Stimulated activated memory B cell treated with anti-CD40 and anti-IgM and Interleukin-4, amounts not matched to agents 10 μg/mL and 1 μg/mL and 100 μg/mL, for 72 hours (primary cell): Measurements from ENCODE around the gene SGPP2.
A peak's percentile ranks its signal among the peaks of the same experiment; 100 is the strongest.
"Not testable (repeated sequence)": the region's sequence is repeated elsewhere in the genome, so short reads cannot be mapped to it uniquely, and the experiment has no call there.

Source experiments
- ATAC-seq: fragments of 150-1000 bp; cut with Tn5 transposase; 2 replicates; pipeline ENCODE4 v1.10.0; 2021
- H3K27ac Mint-ChIP-seq: one replicate; pipeline ENCODE4 v1.8.0; 2022; ENCODE audit warnings: mild to moderate bottlenecking, mixed read lengths
- H3K27me3 Mint-ChIP-seq: one replicate; pipeline ENCODE4 v1.8.0; 2022; ENCODE audit warnings: mixed read lengths
- H3K36me3 Mint-ChIP-seq: one replicate; pipeline ENCODE4 v1.8.0; 2022; ENCODE audit warnings: mixed read lengths
- H3K4me1 Mint-ChIP-seq: one replicate; pipeline ENCODE4 v1.8.0; 2022; ENCODE audit warnings: mixed read lengths
- H3K4me3 Mint-ChIP-seq: one replicate; pipeline ENCODE4 v1.8.0; 2022; ENCODE audit warnings: mild to moderate bottlenecking, moderate library complexity, mixed read lengths
- H3K9me3 Mint-ChIP-seq: one replicate; pipeline ENCODE4 v1.8.0; 2022; ENCODE audit warnings: mixed read lengths

SGPP2 gene

GRCh38 chr2:222424276-222424728, at the start of gene SGPP2:
TSS of gene SGPP2 (plus strand) at chr2:222424543. CDS start at chr2:222424603, 60 bp downstream.
- no peaks in the 10 kb centered on the region for H3K9me3 Mint-ChIP-seq
- H3K4me1 Mint-ChIP-seq = peaks cover 52% of the 10 kb centered on the region
- peak; percentile 67 for ATAC-seq
- H3K27ac Mint-ChIP-seq = peak within 1 kb of the TSS; percentile 98
- peaks cover 5% of the 10 kb centered on the region for H3K36me3 Mint-ChIP-seq
- H3K4me3 Mint-ChIP-seq = peak within 1 kb of the TSS; percentile 96
- no peaks in the 10 kb centered on the region for H3K27me3 Mint-ChIP-seq

- ATAC-seq = no peak
- H3K9me3 Mint-ChIP-seq = peaks cover 12% of the 10 kb centered on the region
- H3K27me3 Mint-ChIP-seq = peaks cover 12% of the 10 kb centered on the region
- H3K27ac Mint-ChIP-seq = no peak overlapping the region
- no peaks in the 10 kb centered on the region for H3K4me1 Mint-ChIP-seq
- no peak overlapping the region for H3K4me3 Mint-ChIP-seq
- no peaks in the 10 kb centered on the region for H3K36me3 Mint-ChIP-seq
Observed at GRCh38 chr2:222375798-222376197, 48.5 kb upstream of the SGPP2 start.

GRCh38 chr2:222380456-222380855, 43.9 kb upstream of the SGPP2 start:
- Mint-ChIP-seq H3K36me3 (no peaks in the 10 kb centered on the region), H3K27ac (no peak overlapping the region), H3K4me3 (no peak overlapping the region), H3K4me1 (no peaks in the 10 kb centered on the region), H3K27me3 (peaks cover 5% of the 10 kb centered on the region), H3K9me3 (peaks cover 4% of the 10 kb centered on the region)
- ATAC-seq = no peak

- H3K4me3 Mint-ChIP-seq = no peak overlapping the region
- peaks cover 4% of the 10 kb centered on the region for H3K9me3 Mint-ChIP-seq
- no peak overlapping the region for H3K27ac Mint-ChIP-seq
- ATAC-seq = no peak
- no peaks in the 10 kb centered on the region for H3K36me3 Mint-ChIP-seq
- no peaks in the 10 kb centered on the region for H3K4me1 Mint-ChIP-seq
- no peaks in the 10 kb centered on the region for H3K27me3 Mint-ChIP-seq
Observed at GRCh38 chr2:222381566-222381965, 42.8 kb upstream of the SGPP2 start.

GRCh38 chr2:222383255-222383654, 41.1 kb upstream of the SGPP2 start:
- H3K36me3 Mint-ChIP-seq = no peaks in the 10 kb centered on the region
- H3K27me3 Mint-ChIP-seq = peaks cover 1% of the 10 kb centered on the region
- H3K9me3 Mint-ChIP-seq = peaks cover 4% of the 10 kb centered on the region
- ATAC-seq = no peak
- no peak overlapping the region for H3K4me3 Mint-ChIP-seq
- H3K4me1 Mint-ChIP-seq = no peaks in the 10 kb centered on the region
- no peak overlapping the region for H3K27ac Mint-ChIP-seq

GRCh38 chr2:222391743-222392285, 32.5 kb upstream of the SGPP2 start:
- Mint-ChIP-seq H3K9me3 (no peaks in the 10 kb centered on the region), H3K36me3 (no peaks in the 10 kb centered on the region), H3K27ac (no peak overlapping the region)

GRCh38 chr2:222393733-222394267, 30.5 kb upstream of the SGPP2 start:
- Mint-ChIP-seq H3K36me3 (no peaks in the 10 kb centered on the region), H3K4me3 (no peak overlapping the region), H3K27ac (no peak overlapping the region), H3K9me3 (no peaks in the 10 kb centered on the region), H3K4me1 (no peaks in the 10 kb centered on the region), H3K27me3 (peaks cover 2% of the 10 kb centered on the region)
- no peak for ATAC-seq

More at GRCh38 chr2:222391743-222392285, 32.5 kb upstream of the SGPP2 start:
- ATAC-seq = no peak
- Mint-ChIP-seq H3K4me1 (no peaks in the 10 kb centered on the region), H3K27me3 (peaks cover 9% of the 10 kb centered on the region), H3K4me3 (no peak overlapping the region)

- Mint-ChIP-seq H3K4me1 (no peaks in the 10 kb centered on the region), H3K4me3 (no peak overlapping the region), H3K36me3 (no peaks in the 10 kb centered on the region), H3K27ac (no peak overlapping the region), H3K9me3 (no peaks in the 10 kb centered on the region), H3K27me3 (peaks cover 11% of the 10 kb centered on the region)
- no peak for ATAC-seq
Observed at GRCh38 chr2:222398446-222398885, 25.9 kb upstream of the SGPP2 start.

GRCh38 chr2:222399038-222399783, 25.1 kb upstream of the SGPP2 start:
- Mint-ChIP-seq H3K4me1 (no peaks in the 10 kb centered on the region), H3K36me3 (no peaks in the 10 kb centered on the region), H3K4me3 (no peak overlapping the region), H3K27me3 (peaks cover 11% of the 10 kb centered on the region), H3K27ac (no peak overlapping the region), H3K9me3 (no peaks in the 10 kb centered on the region)
- ATAC-seq = no peak

GRCh38 chr2:222404151-222404905, 20.0 kb upstream of the SGPP2 start:
- Mint-ChIP-seq H3K36me3 (no peaks in the 10 kb centered on the region), H3K4me1 (peaks cover 11% of the 10 kb centered on the region), H3K4me3 (no peak overlapping the region), H3K27me3 (peaks cover 11% of the 10 kb centered on the region), H3K27ac (peak overlapping the region; percentile 46), H3K9me3 (peaks cover 2% of the 10 kb centered on the region)
- ATAC-seq = no peak

GRCh38 chr2:222408684-222409083, 15.7 kb upstream of the SGPP2 start:
- Mint-ChIP-seq H3K36me3 (no peaks in the 10 kb centered on the region), H3K4me3 (no peak overlapping the region), H3K9me3 (peaks cover 10% of the 10 kb centered on the region), H3K4me1 (peaks cover 11% of the 10 kb centered on the region), H3K27ac (no peak overlapping the region), H3K27me3 (no peaks in the 10 kb centered on the region)
- no peak for ATAC-seq

- Mint-ChIP-seq H3K9me3 (peaks cover 10% of the 10 kb centered on the region), H3K4me1 (peaks cover 5% of the 10 kb centered on the region), H3K27ac (no peak overlapping the region), H3K27me3 (no peaks in the 10 kb centered on the region), H3K36me3 (no peaks in the 10 kb centered on the region), H3K4me3 (no peak overlapping the region)
- ATAC-seq = no peak
Observed at GRCh38 chr2:222410534-222410933, 13.8 kb upstream of the SGPP2 start.

GRCh38 chr2:222412334-222412733, 12.0 kb upstream of the SGPP2 start:
- not testable (repeated sequence) for H3K27me3 Mint-ChIP-seq, H3K36me3 Mint-ChIP-seq, ATAC-seq, H3K4me3 Mint-ChIP-seq, H3K27ac Mint-ChIP-seq, H3K4me1 Mint-ChIP-seq
- peaks cover 16% of the 10 kb centered on the region for H3K9me3 Mint-ChIP-seq

- ATAC-seq = no peak
- Mint-ChIP-seq H3K27ac (no peak overlapping the region), H3K9me3 (peaks cover 16% of the 10 kb centered on the region), H3K4me1 (no peaks in the 10 kb centered on the region), H3K36me3 (no peaks in the 10 kb centered on the region), H3K27me3 (no peaks in the 10 kb centered on the region), H3K4me3 (no peak overlapping the region)
Observed at GRCh38 chr2:222413295-222413911, 10.9 kb upstream of the SGPP2 start.

- H3K36me3 Mint-ChIP-seq = no peaks in the 10 kb centered on the region
- H3K27me3 Mint-ChIP-seq = no peaks in the 10 kb centered on the region
- H3K4me3 Mint-ChIP-seq = no peak overlapping the region
- no peak for ATAC-seq
- no peak overlapping the region for H3K27ac Mint-ChIP-seq
- H3K4me1 Mint-ChIP-seq = peaks cover 13% of the 10 kb centered on the region
- peaks cover 8% of the 10 kb centered on the region for H3K9me3 Mint-ChIP-seq
Observed at GRCh38 chr2:222418739-222419138, 5.6 kb upstream of the SGPP2 start.
